IPS-NIHi7 (cell line): ENCODE results near the gene SUSD4.
"Not testable (repeated sequence)": the region's sequence is repeated elsewhere in the genome, so short reads cannot be mapped to it uniquely, and the experiment has no call there.

Experiments
- DNase-seq: peaks from one replicate; pipeline ENCODE4 v3.0.0; 2012; ENCODE audit warnings: mixed read lengths; ENCODE audit errors: extremely low spot score

SUSD4 gene

DNA sequence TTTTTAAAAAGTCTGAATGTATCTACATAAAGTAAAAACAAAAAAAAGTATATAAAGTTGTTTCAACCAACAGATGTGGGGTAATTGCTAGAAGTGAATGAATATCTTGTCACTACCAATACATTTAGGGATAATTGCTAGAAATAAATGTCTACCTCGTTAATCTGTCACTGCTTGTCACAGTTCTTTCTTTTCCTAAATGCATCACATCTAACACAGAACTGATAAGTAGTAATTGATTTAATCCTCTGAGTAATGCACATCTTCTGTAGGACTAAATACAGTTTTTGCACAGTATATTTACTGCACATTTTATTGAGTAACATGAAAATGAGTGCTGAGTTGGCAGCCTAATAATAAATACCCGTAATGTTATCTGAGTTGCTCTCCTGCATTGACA is 72.2 kb downstream of the SUSD4 start:
- DNase-seq: no peak

DNA sequence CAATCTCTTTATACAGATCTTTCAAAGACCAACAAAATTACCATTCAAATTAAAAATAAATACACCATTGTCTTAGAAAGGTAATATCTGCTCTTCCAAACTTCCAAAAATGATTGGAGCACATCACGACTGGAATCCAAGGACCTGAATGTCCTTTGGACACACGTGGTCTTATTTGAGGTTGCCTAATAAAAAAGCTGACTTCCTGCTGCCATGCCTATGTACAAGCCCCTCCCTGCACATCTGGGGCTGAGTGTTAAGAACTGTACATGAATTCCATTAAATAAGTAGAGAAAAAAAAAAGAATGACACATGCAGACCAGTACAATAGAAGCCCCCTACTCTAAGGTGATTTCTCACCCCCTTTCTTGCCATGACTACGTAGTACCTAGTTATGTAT is 73.6 kb downstream of the SUSD4 start:
- no peak for DNase-seq

DNA sequence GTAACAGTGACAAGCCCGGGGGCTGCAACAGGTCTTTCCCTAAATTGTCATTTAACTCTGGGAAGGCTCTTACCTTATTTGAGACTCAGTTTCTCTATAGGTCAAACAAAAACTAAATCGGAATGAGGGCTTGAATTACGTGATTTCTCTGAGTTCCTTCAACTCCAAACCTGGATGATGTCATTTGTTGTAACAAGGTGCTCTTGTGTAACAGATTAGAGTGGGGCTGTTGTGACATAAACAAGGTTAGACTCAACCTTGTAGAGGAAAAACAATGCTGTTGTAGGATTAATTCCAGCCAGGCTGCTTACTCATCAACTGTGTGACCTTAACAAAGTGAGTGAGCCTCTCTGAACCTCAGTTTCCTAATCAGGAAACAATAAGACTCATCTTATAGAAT is 74.4 kb downstream of the SUSD4 start:
- DNase-seq: no peak

DNA sequence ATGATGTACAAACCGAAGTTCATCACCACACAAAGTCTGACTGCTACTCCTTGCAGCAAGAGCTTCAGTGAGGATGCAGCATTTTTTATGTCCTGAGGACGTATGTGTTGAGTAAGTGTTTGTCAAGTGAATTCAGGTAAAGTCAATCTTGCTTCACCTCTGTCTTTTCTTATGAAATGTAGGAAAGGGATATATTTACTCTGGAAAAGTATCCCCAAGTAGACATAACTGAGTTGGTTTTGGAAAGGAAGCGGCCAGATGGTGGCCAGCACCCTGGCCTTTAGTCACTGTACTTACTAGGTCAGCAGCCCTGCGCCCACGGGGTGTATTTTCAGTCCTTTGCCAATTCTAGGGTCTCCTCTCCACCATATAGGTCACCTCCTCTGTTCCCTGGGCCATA is 75.2 kb downstream of the SUSD4 start:
- DNase-seq: no peak

DNA sequence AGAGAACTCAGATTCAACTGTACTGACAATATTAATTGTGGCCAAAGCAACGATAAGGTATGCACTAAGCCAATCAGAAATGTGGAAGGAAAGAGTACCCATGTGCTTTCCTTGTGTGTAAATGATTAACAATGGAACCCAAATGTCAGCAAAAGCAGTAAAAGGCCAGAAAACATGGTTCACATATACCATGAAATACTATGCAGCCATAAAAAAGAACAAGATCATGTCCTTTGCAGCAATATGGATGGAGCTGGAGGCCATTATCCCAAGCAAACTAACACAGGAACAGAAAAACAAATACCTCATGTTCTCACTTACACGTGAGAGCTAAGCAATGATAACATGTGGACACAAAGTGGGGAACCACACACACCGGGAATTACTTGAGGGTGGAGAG is 78.5 kb downstream of the SUSD4 start:
- DNase-seq: no peak

DNA sequence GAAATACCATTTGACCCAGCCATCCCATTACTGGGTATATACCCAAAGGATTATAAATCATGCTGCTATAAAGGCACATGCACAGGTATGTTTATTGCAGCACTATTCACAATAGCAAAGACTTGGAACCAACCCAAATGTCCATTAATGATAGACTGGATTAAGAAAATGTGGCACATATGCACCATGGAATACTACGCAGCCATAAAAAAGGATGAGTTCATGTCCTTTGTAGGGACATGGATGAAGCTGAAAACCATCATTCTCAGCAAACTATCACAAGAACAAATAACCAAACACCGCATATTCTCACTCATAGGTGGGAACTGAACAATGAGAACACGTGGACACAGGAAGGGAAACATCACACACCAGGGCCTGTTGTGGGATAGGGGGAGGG is 80.3 kb downstream of the SUSD4 start:
- DNase-seq: not testable (repeated sequence)

DNA sequence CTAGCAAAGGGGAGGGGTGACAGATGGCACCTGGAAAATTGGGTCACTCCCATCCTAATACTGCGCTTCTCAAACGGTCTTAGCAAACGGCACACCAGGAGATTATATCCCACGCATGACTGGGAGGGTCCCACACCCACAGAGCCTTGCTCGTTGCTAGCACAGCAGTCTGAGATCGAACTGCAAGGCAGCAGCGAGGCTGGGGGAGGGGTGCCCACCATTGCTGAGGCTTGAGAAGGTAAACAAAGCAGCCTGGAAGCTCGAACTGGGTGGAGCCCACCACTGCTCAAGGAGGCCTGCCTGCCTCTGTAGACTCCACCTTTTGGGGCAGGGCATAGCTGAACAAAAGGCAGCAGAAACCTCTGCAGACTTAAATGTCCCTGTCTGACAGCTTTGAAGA is 85.7 kb downstream of the SUSD4 start:
- DNase-seq: not testable (repeated sequence)

DNA sequence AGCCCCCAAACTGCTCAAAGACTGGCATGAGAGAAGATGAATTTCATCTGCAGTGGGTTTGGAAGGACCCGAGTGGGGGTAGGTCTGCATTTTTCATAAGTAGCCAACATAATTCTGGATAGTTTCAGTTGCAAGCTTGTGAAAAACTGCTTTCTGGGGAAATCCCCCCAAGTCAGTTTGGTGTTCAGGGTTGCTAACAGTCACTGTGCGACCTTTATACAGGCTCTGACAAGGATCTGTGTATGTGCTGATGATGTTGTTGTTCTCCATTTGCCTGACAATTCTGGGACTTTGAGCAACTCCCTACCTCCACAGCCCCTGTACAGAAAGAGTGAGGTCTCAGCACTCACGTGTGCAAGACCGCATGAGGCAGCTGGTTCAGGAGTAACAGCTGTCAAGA is 87.9 kb downstream of the SUSD4 start:
- DNase-seq: no peak

DNA sequence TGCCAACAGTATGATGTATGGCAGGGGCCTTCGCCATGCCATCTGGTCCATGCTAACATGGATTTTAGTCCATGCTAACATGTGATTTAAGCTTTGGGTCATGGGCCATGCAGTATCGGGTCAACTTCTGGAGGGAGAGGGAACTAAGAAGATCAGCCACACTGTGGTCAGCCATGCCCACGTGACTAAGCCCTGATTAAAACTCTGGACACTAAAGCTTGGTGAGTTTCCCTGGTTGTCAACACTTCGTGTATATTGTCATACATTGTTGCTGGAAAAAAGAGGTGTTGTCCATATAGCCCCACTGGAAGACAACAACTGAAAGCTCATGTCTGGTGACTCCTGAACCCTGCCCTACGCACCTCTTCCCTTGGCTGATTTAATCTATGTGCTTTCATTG is 90.5 kb downstream of the SUSD4 start:
- no peak for DNase-seq

DNA sequence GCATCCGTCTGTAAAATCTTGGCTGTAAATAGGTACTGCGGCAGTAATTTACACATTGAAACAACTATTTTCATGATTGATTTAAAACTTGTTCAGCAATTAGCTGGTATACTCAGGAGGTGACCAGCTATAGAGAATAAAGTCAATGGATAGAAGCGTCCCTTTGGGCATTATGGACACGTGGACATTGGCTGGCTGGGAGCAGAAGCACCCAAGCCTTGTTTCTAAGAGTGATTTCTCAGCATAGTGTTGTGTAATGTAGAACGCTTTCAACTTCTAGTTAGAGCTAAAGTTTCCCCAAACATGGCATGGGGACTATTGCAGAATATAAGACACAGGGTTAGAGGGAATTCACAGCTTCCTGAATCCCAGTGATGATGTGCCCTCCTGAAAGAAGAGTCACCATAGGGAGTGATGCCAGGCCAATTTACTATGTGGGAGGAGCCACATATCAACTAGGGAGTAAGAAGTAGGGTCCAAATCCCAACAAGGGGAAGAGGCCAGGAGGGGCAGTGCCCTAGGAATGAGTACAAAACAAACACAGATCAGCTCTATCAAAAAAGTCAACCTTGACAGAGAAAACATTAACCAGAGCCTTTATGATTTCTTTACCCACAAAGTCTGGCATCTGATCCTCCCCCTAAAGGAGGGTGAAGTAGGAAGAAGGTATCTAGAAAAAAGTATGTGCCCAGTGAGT is 92.7 kb downstream of the SUSD4 start:
- no peak for DNase-seq

DNA sequence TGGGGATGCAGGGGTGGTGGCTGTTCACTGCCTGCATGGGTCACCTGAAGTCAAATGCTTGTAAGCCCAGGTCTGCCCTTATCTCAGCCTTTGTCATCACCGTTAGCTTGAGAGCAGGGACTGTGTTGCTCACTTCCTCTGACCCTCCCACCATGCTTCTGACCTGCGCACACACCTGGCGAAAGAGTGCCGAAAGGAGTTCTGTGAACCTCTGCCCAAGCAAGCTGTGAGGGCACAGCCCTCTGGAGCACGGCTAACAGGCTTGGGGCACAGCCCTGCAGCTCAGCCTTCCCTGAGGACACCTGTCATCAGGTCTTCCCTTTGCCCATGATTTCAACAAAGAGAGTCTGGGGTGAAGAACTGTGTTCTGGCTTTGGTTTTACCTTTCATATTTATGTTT is 93.8 kb downstream of the SUSD4 start:
- DNase-seq: no peak

DNA sequence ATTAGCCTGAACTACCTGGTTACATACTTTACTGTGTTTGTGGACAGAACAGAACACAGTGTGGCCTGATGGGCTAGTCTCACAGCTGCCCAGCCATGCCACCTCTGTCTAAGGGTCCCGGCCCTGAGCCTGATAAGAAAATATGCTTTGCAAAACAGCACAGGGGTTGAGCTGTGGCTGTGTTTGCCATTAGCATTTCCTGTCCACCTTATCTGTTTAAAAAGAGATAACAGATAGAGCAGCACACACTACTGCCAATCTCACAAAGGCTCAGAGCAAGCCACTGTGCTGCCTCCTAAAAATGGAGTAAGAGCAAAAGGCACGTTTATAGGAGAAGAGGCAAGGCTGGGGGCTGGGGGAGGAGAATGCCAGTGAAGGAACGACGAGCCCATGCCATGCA is 95.0 kb downstream of the SUSD4 start:
- DNase-seq: no peak

DNA sequence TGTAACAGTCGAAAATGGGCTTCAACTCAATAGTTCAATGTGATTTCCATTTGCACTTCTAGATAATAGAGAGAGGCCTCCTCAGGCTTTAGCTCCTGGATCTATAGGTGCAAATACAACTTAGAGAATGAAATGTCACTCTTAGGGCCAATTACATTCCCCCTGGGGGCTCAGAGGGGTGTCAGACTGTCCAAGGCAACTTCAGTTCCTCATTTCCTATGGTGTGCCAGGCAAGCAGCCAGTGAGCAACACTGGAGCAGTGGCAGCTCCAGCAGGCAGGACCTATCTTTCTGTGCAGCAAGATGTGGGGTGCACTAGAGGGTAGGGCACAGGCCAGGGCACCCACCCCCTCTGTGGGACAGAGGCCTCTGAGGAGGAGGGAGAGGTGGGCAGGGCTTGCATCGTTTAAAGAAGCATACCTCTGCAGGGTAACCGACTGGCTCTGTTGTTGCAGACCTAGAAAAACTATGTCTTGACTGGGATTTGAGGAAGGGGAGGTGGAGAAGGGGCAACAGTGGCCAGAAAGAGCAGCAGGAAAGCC is 97.3 kb downstream of the SUSD4 start:
- no peak for DNase-seq

DNA sequence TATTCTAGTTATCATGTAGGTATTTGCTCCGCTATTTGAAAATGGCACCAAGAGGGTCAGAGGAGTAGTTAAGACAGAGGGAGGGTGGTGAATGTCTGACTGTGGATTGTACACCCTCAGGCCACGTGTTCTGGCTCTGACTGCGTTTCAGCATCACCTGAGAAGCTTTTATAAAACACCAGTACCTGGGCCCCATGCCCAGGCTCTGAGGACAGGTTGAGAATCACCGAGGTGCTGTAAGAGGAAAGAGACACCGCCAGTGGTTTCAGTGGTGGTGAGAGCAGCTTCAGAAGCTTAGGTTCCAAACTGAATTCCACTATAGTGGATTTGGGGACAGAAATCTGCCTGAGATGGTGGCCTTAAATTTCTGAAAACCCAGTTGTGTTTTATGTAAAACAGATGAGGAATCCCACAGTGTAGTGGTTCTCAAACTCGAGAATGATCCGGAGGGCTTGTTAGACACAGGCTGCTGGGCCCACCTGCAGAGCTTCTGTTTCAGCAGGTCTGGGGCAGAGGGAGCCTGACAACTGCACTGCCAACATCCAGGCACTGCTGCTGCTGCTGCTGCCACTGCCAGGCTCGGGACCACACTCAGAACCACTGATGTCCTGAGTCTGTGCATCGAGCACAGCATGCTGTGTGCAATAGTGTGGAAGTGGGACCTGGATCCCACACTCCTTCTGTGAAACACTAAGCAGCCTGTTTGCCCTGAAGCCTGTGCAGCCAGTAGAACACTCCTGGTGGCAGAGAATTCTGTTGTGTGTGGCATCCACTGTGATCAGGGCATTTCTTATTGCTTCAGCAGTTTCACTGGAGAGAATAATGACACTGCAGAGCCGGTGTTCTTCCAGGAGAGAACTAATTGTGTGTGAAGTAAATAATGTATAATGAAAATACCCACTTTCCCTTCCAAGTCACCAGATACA is 98.7 kb downstream of the SUSD4 start:
- DNase-seq: no peak

DNA sequence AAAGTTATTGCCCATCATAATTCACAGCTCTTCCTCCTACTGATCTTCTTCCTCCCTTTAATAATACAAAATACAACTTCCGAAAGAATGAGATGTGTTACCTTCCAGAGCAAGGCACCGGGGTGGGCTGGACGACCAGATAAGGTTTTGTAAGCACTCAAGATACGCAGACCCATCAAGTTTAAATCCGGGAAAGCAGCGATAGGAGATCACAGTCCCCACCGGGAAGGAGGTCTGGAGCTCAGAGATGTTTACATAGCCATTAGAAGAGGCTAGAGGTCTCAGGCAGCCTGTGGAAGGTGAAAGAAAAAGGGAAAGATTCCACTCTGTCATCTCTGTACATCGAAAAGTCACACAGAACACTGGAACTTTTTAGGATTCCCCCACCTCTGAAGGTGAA is 99.4 kb downstream of the SUSD4 start:
- DNase-seq: no peak

DNA sequence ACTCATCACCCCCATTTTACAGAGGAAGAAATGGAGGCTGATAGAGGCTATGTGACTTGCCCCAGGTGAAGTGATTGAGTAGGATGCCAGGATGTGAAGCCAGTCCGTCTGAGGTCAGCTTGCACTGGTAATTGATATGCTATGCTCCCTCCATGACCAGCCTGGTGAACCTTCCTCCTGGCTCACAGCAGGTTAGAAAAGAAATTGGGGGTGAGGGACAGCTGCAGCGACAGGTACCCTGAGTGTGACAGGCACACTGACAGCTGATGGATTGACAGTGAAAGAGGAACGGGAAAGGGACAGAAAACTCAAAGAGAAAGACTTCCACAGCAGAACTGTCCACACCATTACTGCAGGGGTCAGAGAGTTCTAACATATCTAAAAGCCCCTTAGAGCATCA is 102.1 kb downstream of the SUSD4 start:
- no peak for DNase-seq

DNA sequence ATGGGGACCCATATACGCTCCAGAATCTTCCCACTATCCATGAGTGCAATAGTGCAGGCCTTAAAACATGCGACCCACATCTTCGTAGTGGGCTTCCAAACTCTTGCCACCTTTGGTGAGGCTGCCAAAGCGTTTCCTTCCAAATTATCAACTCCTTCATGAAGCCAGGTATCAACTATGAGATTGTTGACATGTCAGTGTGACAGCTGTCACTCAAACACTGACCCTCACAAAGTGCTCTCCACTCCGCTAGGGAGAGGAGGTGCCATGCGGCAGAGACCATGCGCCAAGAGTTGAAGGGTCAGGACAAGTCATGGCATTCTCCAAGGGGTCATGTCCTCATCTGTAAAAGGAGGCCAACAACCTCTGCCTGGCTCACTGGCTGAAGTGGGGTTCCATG is 103.3 kb downstream of the SUSD4 start:
- no peak for DNase-seq

DNA sequence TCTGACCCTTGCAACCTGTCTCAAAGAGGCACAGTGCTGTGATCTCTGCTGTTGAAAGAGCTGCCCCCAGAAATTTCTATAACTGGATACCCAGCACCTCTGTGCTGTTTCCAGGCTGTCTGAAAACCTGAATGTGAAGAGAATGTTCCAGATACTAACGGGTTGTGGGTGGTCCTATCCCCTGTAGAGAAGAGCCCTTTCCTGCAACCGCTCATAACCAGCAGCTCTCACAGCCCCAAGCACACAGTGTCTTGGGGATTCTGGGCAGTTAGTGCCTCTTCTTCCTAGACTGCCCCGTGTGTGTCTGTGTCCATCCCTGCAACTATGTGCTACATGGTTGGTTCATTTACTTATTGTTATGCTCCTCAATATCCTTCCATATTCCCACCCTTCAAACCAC is 104.5 kb downstream of the SUSD4 start:
- no peak for DNase-seq

DNA sequence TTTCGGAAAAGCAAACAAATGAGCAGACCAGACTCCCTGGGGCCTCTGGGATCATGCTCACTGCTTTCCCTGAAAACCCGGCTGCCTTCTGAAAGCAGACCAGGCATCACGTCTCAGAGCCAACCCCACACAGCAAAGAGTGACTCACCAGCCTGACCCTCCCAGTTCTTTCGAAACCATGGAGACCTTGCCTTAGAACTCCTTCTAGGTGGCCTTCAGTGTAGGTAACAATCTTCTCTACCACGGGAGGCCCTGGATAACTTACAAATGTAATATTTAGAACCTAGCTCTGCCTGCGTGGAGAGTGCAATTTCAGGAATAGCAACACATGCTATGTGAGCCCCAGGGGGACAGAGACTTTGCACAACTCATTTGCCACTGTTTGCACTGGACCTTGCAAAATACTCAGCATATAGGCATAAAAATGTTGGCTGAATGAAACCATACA is 105.2 kb downstream of the SUSD4 start:
- DNase-seq: peak; percentile 51

DNA sequence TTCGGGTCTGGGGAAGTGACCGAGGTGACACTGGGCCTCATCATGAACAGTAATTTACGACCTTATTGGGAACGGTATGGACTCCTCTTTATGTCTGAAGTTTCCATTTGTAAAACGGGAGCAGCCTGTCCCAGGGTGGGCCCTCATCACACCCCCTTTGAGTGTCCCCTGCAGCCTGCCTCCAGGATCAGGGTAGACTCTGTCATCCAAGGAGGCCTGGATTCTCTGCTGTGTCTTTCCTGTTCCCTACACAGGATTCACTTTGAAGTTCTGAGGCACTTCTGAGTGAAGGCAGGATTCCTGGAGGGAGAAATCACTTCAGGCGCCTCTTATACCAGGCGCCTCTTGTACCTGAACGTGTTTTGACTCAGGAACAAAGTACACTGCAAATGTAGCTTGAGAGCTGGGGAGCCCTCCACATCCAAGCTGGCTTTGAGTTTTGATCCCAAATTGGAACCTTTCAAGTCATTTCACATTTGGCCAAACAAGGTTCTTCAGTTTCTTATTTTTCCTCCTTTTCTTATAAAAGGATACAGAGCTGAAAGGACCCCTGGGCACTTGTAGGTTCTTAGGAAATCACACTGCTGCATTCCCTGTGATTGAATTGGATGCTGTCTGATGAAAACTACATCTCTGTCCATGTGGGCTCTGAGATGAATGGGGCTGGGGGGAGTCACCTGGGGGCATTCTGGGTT is 106.0 kb downstream of the SUSD4 start:
- DNase-seq: no peak

DNA sequence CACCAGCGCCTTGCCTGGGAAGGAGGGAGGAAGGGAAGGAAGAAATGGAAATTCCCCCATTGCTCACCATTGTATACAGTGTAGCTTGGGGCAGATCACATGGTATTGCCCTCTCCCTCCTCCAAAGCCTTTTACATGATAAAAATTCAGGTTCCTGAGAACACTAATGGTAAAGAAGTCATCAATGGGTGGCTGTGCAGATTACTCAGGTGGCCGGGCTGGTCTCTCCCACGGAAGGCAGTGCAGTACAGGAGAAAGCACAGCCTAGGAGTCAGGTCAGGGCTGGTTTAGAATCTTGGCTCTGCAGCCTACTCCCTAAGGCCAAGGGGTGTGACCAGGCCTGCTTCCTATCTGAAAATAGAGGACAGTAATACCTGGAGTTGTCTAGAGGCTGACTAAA is 107.9 kb downstream of the SUSD4 start:
- DNase-seq: no peak

DNA sequence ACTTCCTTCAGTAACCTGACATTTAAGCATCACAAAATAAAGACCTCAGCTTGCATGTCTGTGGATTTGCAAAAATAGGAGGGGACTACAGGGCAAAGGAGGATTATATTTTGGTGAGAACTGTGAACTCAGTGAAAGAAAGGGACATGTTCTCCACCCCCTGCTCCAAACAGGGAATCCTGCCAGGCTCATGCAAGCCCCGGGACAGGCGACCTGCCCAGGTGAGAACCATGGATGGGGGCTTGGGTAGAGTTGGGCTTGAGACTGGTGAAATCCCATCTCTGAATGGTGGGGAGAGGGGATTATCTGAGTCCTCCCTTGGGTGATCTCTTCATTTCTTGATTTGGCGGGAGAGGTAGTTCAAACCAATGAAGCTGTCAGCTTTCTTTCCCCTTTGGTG is 110.1 kb downstream of the SUSD4 start:
- no peak for DNase-seq
